SKM-1 treated with dmso at 0.1 percent for 144 hours (cell line): ENCODE measurements around the gene GSN.
A peak's percentile ranks its signal among the peaks of the same experiment; 100 is the strongest.

Experiments used
- DNase-seq: peaks from one replicate; lab custom pipeline; 2025; ENCODE audit not compliant: unreplicated experiment; lab: John Stamatoyannopoulos, UW

GSN gene

DNA sequence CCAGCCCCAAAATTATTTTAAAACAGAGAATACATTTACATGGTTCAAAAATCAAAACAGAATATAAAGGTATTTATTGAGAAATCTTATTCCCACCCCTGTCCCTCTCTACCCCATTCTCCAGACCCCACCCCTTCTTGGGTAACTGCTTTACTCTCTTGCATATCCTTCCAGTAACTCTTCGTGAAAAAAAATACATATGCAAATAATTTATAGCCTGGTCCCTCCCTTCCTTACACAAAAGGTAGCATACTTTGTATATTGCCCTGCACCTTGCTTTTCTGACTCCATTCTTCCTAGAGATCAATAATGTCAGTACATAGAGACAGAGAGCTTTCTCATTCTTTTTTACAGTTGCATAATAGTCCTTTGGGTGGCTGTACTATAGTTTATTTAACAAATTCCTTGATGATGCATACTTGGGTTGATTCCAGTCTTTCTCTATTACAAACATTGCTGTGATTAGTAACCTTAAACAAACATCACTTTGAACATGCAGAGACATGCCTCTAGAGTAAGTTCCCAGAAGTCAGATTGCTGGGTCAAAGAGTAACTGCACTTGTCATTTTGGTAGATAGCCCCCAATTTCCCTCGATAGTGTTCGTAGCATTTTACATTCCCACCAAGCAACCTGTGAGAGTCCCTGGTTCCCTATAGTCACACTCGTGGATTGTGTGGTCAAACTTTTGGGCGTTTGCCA lies 54.2 kb downstream of the GSN start:
- DNase-seq: no peak

DNA sequence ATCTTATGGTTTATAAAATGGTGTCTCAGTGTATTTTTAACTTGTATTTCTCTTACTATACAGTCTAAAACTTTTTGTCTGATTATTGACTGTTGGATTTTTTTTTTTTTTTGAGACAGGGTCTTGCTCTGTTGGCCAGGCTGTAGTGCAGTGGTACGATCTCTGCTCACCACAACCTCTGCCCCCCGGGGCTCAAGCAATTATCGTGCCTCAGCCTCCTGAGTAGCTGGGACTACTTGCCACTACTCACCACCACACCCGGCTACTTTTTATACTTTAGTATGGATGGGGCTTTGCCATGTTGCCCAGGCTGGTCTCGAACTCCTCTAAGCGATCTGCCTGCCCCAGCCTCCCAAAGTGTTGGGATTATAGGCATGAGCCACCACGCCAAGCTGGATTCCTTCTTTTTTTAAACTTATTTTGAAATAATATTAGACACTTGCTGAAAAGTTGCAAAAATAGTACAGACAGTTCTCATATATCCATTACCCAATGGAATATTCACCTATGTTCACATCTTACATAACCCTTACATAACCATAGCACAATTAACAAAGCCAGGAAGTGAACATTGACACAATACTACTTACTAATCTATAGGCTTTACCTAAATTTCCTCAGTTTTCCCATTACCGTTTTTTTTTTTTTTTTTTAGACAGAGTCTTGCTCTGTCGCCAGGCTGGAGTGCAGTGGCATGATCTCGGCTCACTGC lies 54.9 kb downstream of the GSN start:
- DNase-seq: peak; percentile 36

DNA sequence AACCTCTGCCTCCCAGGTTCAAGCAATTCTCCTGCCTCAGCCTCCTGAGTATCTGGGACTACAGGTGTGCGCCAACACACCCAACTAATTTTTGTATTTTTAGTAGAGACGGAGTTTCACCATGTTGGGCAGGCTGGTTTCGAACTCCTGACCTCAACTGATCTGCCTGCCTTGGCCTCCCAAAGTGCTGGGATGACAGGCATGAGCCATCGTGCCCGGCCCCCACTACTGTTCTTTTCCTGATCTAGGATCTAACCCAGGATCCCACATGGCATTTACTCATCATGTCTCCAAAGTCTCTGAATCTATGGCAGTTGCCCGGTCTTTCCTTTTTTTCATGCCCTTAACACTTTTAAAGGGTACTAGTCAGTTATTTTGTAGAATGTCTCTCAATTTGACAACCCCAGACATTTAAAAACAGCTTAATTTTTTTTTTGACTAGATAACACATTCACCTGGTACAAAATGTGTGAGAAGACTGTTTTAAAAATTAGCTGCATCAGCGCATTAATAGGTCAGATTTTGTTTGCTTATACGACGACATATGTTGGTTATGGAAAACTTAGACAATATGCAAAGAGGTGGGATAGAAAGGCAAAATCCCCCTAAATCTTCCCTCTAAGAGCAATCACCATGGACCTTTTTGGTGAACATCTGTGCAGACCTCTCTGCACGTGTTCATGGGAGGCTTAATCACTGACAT lies 55.6 kb downstream of the GSN start:
- no peak for DNase-seq

DNA sequence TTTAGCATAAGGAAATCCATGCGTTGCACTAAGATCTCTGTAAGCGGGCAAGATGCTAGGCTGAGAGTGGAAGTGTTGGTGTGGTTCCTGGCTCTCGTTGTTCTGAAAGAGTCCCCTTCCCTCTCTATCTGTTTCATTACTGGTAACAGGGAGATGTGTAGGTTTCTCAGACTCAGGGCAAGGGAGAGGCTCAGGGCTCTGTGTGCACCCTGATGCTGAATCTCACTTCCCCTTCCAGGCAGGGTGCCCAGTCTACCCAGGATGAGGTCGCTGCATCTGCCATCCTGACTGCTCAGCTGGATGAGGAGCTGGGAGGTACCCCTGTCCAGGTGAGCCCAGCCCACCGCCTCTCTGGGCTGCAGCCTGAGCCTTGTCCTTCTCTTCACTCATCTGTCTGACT lies 56.4 kb downstream of the GSN start:
- DNase-seq: no peak

DNA sequence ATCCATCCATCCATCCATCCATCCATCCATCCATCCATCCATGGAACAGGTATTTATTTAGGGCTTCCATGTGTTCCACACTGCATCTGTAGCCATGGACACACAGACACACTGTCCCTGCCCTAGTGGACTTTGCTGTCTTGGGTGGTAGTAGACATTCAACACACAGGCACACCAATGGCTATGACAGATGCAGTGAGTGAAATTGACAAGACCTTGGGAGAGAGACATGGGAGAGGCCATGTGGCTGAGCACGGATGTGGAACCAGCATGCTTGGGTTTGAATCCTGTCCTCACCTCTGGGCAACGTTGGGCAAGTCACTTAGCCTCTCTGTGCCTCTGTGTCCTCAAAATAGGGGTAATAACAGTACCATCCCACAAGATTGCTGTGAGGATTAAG lies 56.8 kb downstream of the GSN start:
- no peak for DNase-seq

DNA sequence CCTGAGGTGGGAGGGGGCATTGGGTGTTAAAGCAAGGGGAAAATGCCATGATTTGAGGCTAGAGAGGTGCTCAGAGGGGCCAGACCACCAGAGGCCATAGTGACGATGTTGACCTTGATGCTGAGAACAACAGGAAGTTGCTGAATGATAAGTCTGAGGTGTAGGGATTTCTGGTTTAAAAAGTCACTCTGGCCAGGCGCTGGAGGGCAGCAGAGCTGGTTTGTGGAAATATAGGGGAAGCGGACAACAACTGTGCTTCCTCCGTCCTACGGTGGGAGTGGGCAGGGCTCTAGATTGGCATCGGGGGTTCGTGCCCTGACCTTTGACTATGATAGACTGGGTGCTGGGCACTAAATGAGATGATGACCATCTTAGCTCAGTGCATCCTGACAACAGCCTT lies 57.4 kb downstream of the GSN start:
- no peak for DNase-seq

DNA sequence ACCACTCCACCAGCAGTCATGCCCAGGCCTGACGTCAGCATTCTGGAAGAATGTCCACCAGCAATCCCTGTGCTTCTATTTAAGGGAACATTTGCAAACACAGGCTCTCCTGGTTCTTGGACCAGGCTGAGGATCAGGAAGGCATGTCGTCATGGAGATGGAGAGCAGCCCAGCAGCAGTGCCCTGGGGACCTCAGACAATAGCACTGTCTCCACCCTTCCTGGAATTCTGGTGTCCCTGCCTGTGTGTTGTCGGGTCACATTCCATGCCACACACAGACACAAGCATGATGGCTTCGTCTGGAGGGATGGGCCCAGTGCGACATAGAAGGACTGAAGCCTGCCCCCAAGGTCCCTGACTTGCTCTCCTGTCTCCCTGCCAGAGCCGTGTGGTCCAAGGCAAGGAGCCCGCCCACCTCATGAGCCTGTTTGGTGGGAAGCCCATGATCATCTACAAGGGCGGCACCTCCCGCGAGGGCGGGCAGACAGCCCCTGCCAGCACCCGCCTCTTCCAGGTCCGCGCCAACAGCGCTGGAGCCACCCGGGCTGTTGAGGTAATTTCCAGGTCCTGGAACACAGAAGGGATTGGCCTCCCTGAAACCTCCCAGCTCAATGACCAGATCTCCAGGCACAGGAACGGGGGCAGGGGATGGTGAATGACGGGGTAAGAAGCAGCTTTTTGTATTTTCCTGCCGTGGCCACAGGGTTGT lies 58.3 kb downstream of the GSN start:
- no peak for DNase-seq

DNA sequence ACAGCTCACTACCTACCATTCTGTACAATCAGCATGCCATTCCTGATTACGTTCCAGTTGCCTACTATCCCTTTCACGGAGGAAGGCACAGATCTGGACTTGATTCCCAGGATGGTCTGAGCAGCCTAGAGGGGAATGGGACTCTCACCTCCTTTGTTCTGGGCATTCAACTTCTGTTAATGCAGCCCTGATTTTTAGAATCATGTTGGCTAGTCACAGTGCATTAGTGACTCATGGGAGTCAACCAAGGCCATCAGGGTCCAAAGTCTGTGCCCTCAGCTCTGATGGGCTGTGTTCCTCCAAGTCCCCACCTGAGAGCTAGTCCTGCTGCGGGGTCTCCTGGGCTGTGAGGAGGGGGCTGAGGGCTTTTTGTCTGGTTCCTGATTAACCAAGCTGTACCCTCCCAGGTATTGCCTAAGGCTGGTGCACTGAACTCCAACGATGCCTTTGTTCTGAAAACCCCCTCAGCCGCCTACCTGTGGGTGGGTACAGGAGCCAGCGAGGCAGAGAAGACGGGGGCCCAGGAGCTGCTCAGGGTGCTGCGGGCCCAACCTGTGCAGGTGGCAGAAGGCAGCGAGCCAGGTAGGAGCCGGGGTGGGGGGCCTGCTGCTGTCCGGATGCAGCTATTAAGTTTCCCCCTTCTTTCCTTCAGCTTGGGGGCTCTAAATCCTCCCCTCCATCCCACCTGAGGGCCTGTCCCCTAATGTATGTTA lies 59.1 kb downstream of the GSN start:
- DNase-seq: no peak

DNA sequence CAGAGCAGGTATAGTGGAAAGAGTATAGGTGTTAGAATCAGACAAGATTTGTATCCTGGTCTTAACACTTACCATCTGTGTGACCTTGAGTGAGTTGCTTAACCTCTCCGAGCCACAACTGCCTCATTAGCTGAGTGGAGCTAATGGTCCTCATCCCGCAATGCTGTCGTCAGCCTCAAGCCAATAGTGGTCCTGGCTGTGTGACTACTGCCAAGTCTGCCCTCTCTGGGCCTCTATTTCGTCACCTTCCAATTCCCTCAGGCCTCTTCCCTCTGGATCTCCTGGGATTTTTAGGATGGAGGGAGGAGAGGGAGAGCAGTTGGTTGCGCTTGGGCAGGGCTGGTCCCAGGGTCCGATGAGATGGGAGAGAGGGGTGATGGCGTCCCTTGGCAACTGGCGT lies 60.5 kb downstream of the GSN start:
- DNase-seq: no peak

DNA sequence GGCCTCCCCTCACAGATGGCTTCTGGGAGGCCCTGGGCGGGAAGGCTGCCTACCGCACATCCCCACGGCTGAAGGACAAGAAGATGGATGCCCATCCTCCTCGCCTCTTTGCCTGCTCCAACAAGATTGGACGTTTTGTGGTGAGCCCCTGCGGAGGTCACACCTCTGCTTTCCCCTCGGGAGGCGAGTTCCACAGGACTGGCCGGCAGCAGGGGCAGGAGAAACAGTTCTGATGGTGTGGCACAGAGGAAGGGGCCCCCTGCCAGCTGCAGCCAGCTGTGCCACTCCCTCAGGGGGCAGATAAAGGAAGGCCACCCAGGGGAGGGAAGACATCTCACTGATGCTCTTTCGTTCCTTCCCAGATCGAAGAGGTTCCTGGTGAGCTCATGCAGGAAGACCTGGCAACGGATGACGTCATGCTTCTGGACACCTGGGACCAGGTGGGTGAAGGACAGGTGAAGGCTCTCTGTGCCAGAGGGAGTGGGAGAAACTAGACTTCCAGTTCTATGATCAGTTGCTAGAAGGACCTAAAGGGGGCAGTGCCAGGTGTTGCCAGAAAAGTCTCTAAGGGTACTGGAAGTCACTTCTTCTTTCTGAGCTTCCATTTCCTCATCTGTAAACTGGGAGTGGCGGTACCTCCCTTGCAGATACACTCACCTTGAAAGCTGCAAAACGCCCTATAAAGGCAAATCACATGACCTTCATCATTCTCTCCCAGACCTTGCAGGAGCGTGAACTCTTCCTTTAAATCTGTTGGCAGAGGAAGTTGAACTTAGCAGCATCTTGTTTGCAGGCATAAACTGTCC lies 61.1 kb downstream of the GSN start:
- no peak for DNase-seq

DNA sequence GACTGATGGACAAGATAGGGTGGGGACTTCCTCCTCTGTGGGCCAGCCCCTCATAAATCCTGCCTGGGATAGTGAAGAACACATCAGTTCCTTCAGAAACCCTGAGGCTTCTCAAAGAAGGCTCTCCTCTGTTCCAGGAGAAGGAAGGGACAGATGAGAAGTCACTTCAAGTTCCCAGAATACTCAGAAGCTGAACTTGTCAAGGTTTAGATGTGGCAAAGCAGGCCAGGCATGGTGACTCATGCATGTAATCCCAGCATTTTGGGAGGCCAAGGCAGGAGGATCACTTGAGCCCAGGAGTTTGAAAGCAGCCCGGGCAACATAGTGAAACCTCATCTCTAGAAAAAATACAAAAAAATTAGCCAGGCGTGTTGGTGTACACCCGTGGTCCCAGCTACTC lies 63.6 kb downstream of the GSN start:
- no peak for DNase-seq

DNA sequence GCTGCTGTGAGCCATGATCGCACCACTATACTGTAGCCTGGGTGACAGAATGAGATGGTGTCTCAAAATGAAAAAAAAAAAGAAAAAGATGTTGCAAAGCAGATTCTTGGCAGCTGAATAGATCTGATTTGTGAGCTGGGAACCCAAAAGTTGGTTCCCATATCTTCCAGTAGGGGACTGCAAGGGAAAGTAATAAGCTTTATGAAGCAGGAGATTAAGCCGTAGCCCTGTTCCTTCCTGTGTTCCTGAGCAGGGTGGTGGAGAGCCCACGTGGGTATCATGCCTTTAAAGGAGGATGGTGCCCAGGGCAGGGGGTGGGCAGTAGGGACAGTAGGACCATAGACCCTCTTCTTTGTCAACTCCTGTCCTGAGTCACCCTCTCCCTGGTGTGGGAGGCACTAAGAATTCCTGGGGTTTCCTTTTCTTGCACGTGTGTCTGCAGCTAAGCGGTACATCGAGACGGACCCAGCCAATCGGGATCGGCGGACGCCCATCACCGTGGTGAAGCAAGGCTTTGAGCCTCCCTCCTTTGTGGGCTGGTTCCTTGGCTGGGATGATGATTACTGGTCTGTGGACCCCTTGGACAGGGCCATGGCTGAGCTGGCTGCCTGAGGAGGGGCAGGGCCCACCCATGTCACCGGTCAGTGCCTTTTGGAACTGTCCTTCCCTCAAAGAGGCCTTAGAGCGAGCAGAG lies 64.2 kb downstream of the GSN start:
- DNase-seq: no peak

DNA sequence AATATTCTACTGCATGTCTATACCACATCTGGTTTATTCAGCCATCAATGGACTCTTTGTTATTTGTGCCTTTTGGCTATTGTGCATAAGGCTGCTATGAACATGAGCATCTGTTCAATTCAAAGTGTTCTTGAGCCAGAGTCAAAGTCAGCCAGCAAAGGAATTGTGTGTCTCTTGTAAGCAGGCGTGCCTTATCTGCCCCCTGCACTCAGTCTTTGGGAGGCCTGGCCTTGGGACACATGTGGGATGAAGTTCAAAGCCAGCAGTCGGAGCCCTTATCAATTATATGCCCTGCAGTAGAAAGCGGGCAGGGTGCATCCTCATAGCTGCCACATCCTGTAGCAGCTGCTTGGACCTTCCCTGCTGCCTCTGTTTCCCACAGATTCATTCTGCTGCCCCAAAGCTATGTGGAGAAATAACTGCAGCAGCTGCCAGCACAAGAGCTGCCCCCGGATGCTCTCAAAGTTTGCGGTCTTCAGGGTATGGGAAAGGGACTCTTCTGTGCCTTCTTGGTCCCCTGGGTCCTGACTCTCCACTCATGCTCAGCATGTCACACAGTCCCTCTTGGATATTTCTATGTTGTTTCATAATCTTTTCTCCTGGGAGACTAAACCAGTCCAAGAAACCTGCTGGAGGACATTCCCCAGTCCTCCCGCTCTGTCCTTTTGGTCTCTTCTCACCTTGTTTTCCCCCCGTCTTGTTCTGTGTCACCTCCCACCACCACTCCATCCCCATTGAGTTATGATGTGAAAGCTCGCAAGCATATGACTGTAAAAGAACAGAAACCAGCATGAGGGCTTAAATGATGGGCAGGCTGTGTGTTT lies 66.2 kb downstream of the GSN start:
- no peak for DNase-seq

DNA sequence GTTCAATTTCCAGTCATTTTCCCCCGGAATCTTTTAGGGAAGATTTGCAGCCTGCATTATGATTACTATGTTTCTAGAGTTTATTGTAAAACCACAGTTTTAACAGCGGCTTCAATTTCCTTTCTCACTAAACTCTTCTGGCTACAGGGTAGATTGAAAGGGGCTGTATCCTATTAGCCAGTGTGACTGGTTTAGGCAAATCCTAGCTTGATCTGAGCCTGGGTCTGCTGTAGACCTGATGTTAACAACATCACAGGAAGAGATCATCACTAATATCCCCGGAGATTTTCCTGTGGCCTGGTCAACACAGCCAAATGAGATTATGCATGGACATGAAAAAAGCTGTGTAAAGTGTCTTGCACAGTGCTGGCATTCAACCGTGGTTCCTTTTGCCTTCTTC lies 68.7 kb downstream of the GSN start:
- no peak for DNase-seq

DNA sequence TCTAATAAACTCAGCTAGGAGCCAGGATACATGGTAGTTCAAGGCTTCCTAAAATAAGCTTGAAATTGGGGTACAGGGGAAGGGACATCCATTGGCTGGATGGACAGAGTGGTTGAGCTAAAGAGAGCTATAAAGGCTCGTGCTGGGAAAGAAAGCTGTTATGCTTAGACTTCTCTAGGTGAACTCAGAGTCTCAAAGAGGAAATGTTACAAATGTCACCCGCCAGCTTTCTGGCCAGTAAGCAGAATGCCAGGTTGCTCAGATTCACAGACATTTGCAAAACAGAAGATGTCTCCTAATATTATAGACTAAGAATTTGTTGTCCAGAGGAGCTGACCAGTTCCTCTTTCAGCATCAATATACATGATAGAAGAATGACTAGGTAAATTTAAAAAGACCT lies 71.5 kb downstream of the GSN start:
- DNase-seq: no peak

DNA sequence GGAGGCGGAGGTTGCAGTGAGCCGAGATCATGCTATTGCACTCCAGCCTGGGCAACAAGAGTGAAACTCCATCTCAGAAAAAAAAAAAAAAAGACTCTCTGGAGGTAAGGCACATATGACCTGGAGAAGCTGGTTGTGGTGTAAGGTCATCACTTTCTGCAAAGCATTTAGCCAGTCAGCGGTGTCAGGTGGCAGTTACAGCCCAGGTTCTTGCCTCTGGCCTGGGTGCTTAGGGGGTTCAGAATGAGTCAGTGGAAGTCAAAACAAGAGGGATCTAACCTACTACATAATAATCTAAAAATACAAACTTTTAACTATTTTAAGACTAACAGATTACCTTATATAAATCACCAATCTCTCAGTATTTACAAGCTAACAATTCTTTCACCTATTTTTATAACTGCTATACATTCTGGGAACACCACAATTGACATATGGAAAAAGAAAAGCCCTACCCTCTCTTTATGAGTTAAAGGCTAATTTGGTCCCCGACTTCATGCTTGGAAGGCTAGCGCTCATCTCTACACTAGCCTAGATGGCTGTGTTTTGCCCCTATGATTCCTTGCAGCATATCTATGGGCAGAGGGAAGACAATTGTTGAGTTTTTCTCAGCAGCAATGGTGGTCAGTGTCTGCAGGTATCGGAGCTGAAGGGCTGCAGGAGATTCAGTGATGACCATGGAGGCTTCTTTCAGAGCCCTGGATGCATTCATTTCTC lies 72.9 kb downstream of the GSN start:
- DNase-seq: no peak

DNA sequence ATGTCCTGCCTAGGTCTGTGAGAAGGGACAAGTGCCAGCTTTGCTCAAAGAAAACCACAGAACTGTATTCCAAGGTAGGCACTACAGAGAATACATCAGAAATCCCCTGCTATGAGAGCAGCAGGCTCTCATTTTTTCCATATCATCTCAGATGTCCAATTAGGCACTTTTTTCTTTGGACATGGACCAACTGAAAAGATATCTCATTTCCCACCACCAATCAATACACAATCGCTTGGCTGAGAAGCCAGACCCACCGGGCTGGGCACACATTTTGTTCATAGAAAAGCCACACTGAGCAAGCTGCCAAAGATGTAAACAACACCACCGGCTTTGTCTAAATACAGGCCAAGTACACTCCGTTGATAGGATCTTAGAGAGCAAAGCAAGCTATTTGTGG lies 76.2 kb downstream of the GSN start:
- no peak for DNase-seq

DNA sequence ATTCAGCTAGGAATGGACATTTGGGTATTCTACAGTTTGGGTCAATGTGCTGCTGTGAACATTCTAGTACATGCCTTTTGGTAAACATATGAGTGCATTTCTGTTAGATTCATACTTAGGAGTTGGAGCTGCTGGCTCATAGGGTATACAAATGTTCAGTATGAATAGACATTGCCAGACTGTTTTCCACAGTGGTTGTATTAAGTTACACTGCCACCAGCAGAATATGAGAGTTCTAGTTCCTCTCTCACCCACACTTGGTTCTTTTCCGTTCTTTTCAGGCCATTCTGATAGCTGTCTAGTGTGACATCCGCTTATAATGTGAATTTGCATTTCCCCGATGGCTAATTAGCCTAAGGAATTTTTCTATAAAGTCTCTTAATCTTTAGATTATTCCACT lies 77.1 kb downstream of the GSN start:
- DNase-seq: no peak
